HCT116 (cell line): ENCODE measurements around the gene FAM24A. TPM values are rescaled to one million over a fixed set of nuclear protein-coding genes. Genes with fewer than 3 reads are reported as not detected.

Experiments
- RAD21 ChIP-seq: IDR thresholded peaks from 2 replicates; pipeline ENCODE4 v1.6.1; 2012; ENCODE audit warnings: low read depth, mild to moderate bottlenecking
- total RNA-seq: library from RNA; stranded (reverse); gene quantifications from one replicate; pipeline ENCODE4 v1.2.1, GENCODE V29; 2021; ENCODE audit not compliant: unreplicated experiment

Gene FAM24A
- total RNA-seq, 1 experiment from 2014 or later = not detected

GRCh38 chr10:122962405-122962804, 52.0 kb downstream of the FAM24A start (continued):
- TF ChIP-seq RAD21 = no peak

Other genes starting within 250 kb of the FAM24A start
- gene C10orf120, start 210.8 kb upstream of the FAM24A start, total RNA-seq = not detected
- 1.7 TPM for gene CUZD1, start 64.8 kb upstream of the FAM24A start, total RNA-seq
- 6.8 TPM for gene FAM24B, start 31.0 kb upstream of the FAM24A start, total RNA-seq
- 16.2 TPM for gene C10orf88, start 43.6 kb downstream of the FAM24A start, total RNA-seq
- 4.4 TPM for gene PSTK, start 69.8 kb downstream of the FAM24A start, total RNA-seq
- 17.1 TPM for gene IKZF5, start 98.2 kb downstream of the FAM24A start, total RNA-seq
- 33.3 TPM for gene ACADSB, start 98.4 kb downstream of the FAM24A start, total RNA-seq
- gene HMX3, start 225.4 kb downstream of the FAM24A start, total RNA-seq = not detected
- gene HMX2, start 237.5 kb downstream of the FAM24A start, total RNA-seq = not detected
- gene BUB3, start 243.8 kb downstream of the FAM24A start, total RNA-seq = 271 TPM